Suppressor macrophage treated with lipopolysaccharide for 4 hours (primary cell): ENCODE results near the gene PPID.
"Not testable (repeated sequence)": the region's sequence is repeated elsewhere in the genome, so short reads cannot be mapped to it uniquely, and the experiment has no call there.

ENCODE experiments used
- DNase-seq: peaks from one replicate; pipeline ENCODE4 v3.0.0-alpha.2; 2020

Gene PPID

GRCh38 chr4:158722917-158723793 is at the start of gene PPID:
Gene PPID (minus strand): TSS chr4:158723396. CDS start chr4:158723288, 108 bp downstream.
- peak; percentile 92 for DNase-seq

- DNase-seq, result no peak
Measured at GRCh38 chr4:158771776-158772175, 48.6 kb upstream of the PPID start.

GRCh38 chr4:158770671-158771070 is 47.5 kb upstream of the PPID start:
- DNase-seq, result no peak

GRCh38 chr4:158769175-158769921 is 46.2 kb upstream of the PPID start:
- DNase-seq, result peak; percentile 75

- DNase-seq, result peak; percentile 89
Measured at GRCh38 chr4:158768555-158769174, 45.5 kb upstream of the PPID start, which contains the start of gene FNIP2. Gene FNIP2 (plus strand): TSS chr4:158769026. CDS start chr4:158769213, 187 bp downstream.

GRCh38 chr4:158767451-158767850 is 44.3 kb upstream of the PPID start:
- DNase-seq, result peak; percentile 32

- DNase-seq, result peak; percentile 74
Measured at GRCh38 chr4:158766434-158767044, 43.3 kb upstream of the PPID start.

GRCh38 chr4:158763462-158763861 is 40.3 kb upstream of the PPID start:
- DNase-seq, result no peak

- no peak for DNase-seq
Measured at GRCh38 chr4:158762553-158762952, 39.4 kb upstream of the PPID start.

- no peak for DNase-seq
Measured at GRCh38 chr4:158760866-158761265, 37.7 kb upstream of the PPID start.

GRCh38 chr4:158759539-158759938 is 36.3 kb upstream of the PPID start:
- DNase-seq, result not testable (repeated sequence)

- no peak for DNase-seq
Measured at GRCh38 chr4:158758703-158759102, 35.5 kb upstream of the PPID start.

- no peak for DNase-seq
Measured at GRCh38 chr4:158758142-158758541, 34.9 kb upstream of the PPID start.

- no peak for DNase-seq
Measured at GRCh38 chr4:158756588-158756987, 33.4 kb upstream of the PPID start.

- DNase-seq, result not testable (repeated sequence)
Measured at GRCh38 chr4:158755819-158756218, 32.6 kb upstream of the PPID start.

GRCh38 chr4:158754385-158755180 is 31.4 kb upstream of the PPID start:
- no peak for DNase-seq

- no peak for DNase-seq
Measured at GRCh38 chr4:158750379-158750778, 27.2 kb upstream of the PPID start.

GRCh38 chr4:158746537-158746936 is 23.3 kb upstream of the PPID start:
- not testable (repeated sequence) for DNase-seq

- DNase-seq, result no peak
Measured at GRCh38 chr4:158741326-158742021, 18.3 kb upstream of the PPID start.

GRCh38 chr4:158739600-158739999 is 16.4 kb upstream of the PPID start:
- DNase-seq, result no peak

GRCh38 chr4:158738866-158739265 is 15.7 kb upstream of the PPID start:
- DNase-seq, result no peak
